ENCODE data around the gene SMIM38. TPM values are rescaled to one million over a fixed set of nuclear protein-coding genes. Genes with fewer than 3 reads are reported as not detected.

Gene SMIM38
- total and polyA plus RNA-seq, 9 of the 15 experiments (the other 6 are each of a cell fraction or from before 2014, with no cell fraction given) = 0.07 to 1.2 (median 0.21) TPM; not detected in 2

DNA sequence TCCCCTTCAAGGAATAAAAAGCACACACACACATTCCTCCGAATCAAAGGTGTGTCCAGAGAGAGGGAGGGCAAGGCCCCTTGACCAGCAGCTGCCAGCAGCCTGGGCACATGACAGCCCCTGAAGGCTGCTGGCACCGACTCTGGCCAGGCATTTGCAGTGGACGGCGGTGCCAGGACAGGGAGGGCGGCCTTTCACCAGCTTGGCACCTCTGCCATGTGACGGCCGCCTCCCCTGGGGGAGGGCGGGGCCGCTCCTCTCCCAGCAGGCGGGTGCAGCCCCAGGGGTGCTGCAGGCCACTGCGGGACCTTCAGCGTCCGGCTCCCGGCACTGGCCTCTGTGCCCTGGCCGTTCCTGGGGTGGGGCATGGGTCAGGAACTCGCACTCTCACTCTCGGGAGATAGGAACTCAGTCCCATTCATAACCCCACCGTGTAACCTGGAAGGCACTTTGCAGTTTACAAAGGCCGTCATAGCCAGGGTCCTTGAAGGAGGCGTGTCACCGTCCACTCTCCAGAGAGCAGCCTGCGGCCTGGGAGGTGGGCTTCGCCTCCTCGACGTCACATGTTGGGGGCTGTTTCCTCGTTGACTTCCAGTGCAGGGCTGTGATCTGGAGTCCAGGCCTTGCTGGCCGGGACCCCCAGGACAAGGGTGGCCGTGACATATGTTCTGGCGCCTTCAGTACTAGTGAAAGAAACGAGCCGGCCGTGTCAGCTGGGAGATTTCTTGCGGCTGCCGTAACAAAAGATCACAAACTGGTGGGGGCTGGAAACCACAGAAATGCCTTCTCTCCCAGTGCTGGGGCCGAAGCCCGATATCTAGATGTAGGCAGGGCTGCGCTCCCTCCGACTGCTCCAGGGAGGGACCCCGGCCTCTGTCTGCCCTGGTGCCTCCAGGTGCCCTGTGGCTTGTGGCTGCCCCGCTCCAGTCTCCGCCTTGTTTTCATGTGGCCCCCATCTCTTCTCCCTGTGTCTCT, 39.9 kb upstream of the SMIM38 start (continued):
- TF ChIP-seq, protein P1, sequence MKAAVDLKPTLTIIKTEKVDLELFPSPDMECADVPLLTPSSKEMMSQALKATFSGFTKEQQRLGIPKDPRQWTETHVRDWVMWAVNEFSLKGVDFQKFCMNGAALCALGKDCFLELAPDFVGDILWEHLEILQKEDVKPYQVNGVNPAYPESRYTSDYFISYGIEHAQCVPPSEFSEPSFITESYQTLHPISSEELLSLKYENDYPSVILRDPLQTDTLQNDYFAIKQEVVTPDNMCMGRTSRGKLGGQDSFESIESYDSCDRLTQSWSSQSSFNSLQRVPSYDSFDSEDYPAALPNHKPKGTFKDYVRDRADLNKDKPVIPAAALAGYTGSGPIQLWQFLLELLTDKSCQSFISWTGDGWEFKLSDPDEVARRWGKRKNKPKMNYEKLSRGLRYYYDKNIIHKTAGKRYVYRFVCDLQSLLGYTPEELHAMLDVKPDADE (conservative IDR thresholded peaks at IDR 0.05; ENCODE audit: control insufficient read depth, low read depth, low read length) = no peak

DNA sequence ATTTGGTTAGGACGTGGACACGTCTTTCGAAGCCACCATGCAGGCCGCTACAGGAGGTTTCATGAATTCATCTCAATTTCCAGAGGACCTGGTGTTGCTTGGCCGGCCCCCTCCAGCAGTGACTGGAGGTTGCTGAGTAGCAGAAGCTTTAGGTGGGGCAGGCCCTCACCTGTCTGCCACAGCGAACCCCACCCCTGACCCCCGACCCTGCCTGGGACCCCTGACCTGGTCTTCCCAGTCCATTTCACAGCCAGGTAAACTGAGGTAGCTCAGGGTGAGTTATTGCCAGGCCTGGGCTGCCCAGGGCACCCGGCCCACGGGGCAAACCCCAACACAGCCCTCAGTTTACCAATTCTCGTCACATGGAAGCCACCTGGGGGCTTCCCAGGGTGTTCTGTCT, 39.1 kb upstream of the SMIM38 start:
- POLR2A ChIA-PET = interaction anchor here (0.6 kb wide), 2 partner anchors 429 to 550 kb away, joined by 3 read pairs; no protein-coding TSS in a partner anchor
- TF ChIP-seq, protein P2, sequence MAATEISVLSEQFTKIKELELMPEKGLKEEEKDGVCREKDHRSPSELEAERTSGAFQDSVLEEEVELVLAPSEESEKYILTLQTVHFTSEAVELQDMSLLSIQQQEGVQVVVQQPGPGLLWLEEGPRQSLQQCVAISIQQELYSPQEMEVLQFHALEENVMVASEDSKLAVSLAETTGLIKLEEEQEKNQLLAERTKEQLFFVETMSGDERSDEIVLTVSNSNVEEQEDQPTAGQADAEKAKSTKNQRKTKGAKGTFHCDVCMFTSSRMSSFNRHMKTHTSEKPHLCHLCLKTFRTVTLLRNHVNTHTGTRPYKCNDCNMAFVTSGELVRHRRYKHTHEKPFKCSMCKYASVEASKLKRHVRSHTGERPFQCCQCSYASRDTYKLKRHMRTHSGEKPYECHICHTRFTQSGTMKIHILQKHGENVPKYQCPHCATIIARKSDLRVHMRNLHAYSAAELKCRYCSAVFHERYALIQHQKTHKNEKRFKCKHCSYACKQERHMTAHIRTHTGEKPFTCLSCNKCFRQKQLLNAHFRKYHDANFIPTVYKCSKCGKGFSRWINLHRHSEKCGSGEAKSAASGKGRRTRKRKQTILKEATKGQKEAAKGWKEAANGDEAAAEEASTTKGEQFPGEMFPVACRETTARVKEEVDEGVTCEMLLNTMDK (IDR thresholded peaks at IDR 0.05; ENCODE audit: borderline replicate concordance, insufficient read depth, low read depth, low read length, poor library complexity, severe bottlenecking) = no peak
- TF ChIP-seq CCNT2 (IDR thresholded peaks at IDR 0.05; ENCODE audit: borderline replicate concordance, extremely low read depth, insufficient read length, low read depth, low read length) (no peak), PHF21A (IDR thresholded peaks at IDR 0.05; ENCODE audit: borderline replicate concordance, low read depth) (no peak), NRF1 (conservative IDR thresholded peaks at IDR 0.05 in 1 of 2, IDR thresholded peaks at IDR 0.05 in 1 of 2) (no peak), BRCA1 (IDR thresholded peaks at IDR 0.05) (no peak), BRCA1 (CRISPR knock-in tag; IDR thresholded peaks at IDR 0.05) (no peak)
- no peak overlapping the region for H2AFZ ChIP-seq (ENCODE audit: low read depth, low read length)
- in situ Hi-C loops (cut with MboI) = no loop called here
- BruUV-seq (replicated peaks) = no TSS peak
- intact Hi-C loops (cut with micrococcal nuclease) = no loop called here
- peaks cover 13% of the 10 kb centered on the region; the same call in 1 of the 2 replicates for H4K20me1 ChIP-seq (replicated peaks; ENCODE audit: control insufficient read depth, insufficient read depth, low read length)
- peaks cover 3% of the 10 kb centered on the region; the same call in 1 of the 2 replicates for H3K9me3 ChIP-seq (replicated peaks; ENCODE audit: control insufficient read depth, insufficient read depth, low read depth, low read length)
- H3K9me1 ChIP-seq (ENCODE audit: control insufficient read depth, insufficient read depth, low read length) = no peaks in the 10 kb centered on the region
- H3K4me3 ChIP-seq = no peak overlapping the region
- H3K27me3 ChIP-seq (ENCODE audit: control insufficient read depth in 2 of 2, insufficient read depth in 2 of 2, low read length in 2 of 2) = peaks cover 47 to 93% of the 10 kb centered on the region in 2 experiments
- CTCF ChIA-PET (ENCODE audit: low intra/inter-chr PET ratio) = no interaction called here
- peaks cover 0 to 15% of the 10 kb centered on the region in 2 experiments; a peak in 2 of 5 replicates for H3K4me1 ChIP-seq (replicated peaks in 1 of 2; ENCODE audit: control insufficient read depth in 2 of 2, insufficient read depth in 2 of 2, low read length in 2 of 2)
- FAIRE-seq (no peak), DNase-seq (ENCODE audit: extremely low read depth in 1 of 4, low spot score in 3 of 4) (no peak), ATAC-seq (no peak)
- H3K27ac ChIP-seq (ENCODE audit: extremely low read depth, low read depth, low read length) = no peak overlapping the region
- H3K9ac ChIP-seq (ENCODE audit: insufficient read depth in 1 of 2, low read depth in 2 of 2, low read length in 2 of 2) = no peak overlapping the region; a peak in 1 of 4 replicates
- WGBS (ENCODE audit: insufficient coverage, low coverage, missing lambda C conversion rate) = 20% methylated on average over 8 of the region's 10 CpGs
- no peaks in the 10 kb centered on the region for H3K36me3 ChIP-seq (ENCODE audit: control insufficient read depth, insufficient read depth, low read length)
- no peak overlapping the region for H3K4me2 ChIP-seq (ENCODE audit: insufficient read depth, low read length)
- H3K79me2 ChIP-seq (ENCODE audit: control insufficient read depth, insufficient read depth, low read length) = no peaks in the 10 kb centered on the region
